CD1c-positive myeloid dendritic cell (primary cell): ENCODE results near the gene PRSS21.

ENCODE experiments used
- DNase-seq: peaks from one replicate; pipeline ENCODE4 v3.0.0-alpha.2; 2016; ENCODE audit errors: extremely low spot score

PRSS21 gene

GRCh38 chr16:2816751-2817339, at the start of gene PRSS21:
Gene PRSS21, plus strand, starts transcription at chr16:2817237. Its CDS starts 32 bp downstream, at chr16:2817269.
- no peak for DNase-seq

GRCh38 chr16:2767891-2768290, 49.1 kb upstream of the PRSS21 start:
- no peak for DNase-seq

GRCh38 chr16:2768403-2769089, 48.5 kb upstream of the PRSS21 start:
- no peak for DNase-seq

- DNase-seq = no peak
Observed at GRCh38 chr16:2769100-2769529, 47.9 kb upstream of the PRSS21 start.

GRCh38 chr16:2769675-2770056, 47.4 kb upstream of the PRSS21 start:
- DNase-seq = no peak

- no peak for DNase-seq
Observed at GRCh38 chr16:2770057-2770951, 46.7 kb upstream of the PRSS21 start.

GRCh38 chr16:2771496-2772402, 45.3 kb upstream of the PRSS21 start:
- DNase-seq = no peak

GRCh38 chr16:2773188-2773968, 43.7 kb upstream of the PRSS21 start:
- no peak for DNase-seq

- DNase-seq = no peak
Observed at GRCh38 chr16:2774161-2774891, 42.7 kb upstream of the PRSS21 start.

- peak; percentile 31 for DNase-seq
Observed at GRCh38 chr16:2775131-2775716, 41.8 kb upstream of the PRSS21 start.

- DNase-seq = no peak
Observed at GRCh38 chr16:2775765-2776499, 41.1 kb upstream of the PRSS21 start.

- peak; percentile 55 for DNase-seq
Observed at GRCh38 chr16:2776500-2777139, 40.4 kb upstream of the PRSS21 start.

GRCh38 chr16:2777231-2777902, 39.7 kb upstream of the PRSS21 start, which contains the start of gene ELOB:
Gene ELOB, minus strand, starts transcription at chr16:2777280. Its CDS starts 41 bp downstream, at chr16:2777239.
- peak; percentile 94 for DNase-seq

- DNase-seq = peak; percentile 22
Observed at GRCh38 chr16:2777903-2778629, 39.0 kb upstream of the PRSS21 start.

- DNase-seq = no peak
Observed at GRCh38 chr16:2778630-2778958, 38.4 kb upstream of the PRSS21 start.

- DNase-seq = no peak
Observed at GRCh38 chr16:2779151-2779920, 37.7 kb upstream of the PRSS21 start.
